HepG2 (cell line): Measurements from ENCODE around the gene OSBPL8. TPM values are rescaled to one million over a fixed set of nuclear protein-coding genes. Genes with fewer than 3 reads are reported as not detected.
"Not testable (repeated sequence)": the region's sequence is repeated elsewhere in the genome, so short reads cannot be mapped to it uniquely, and the experiment has no call there.

Experiments used
- ATAC-seq: fragments of 200-7000 bp; cut with Tn5 transposase; 3 replicates; pipeline ENCODE4 v1.9.1; 2020; ENCODE audit warnings: mild to moderate bottlenecking, moderate library complexity
- BruUV-seq: library from RNA; stranded (reverse); fragments of 400-500 nt; replicated peaks from 2 replicates; lab custom pipeline; 2021; lab: Mats Ljungman, UMichigan
- CTCF ChIA-PET: fragments of 300-600 bp; formaldehyde crosslinking; extraction: SDS; loops from one replicate; lab custom pipeline; 2021; ENCODE audit warnings: low total read pairs, inconsistent platforms, low intra/inter-chr PET ratio; lab: Yijun Ruan, JAX
- POLR2A ChIA-PET: fragments of 350-600 bp; sonication (Branson Sonifier 250); formaldehyde crosslinking; loops from one replicate; lab custom pipeline; 2020; ENCODE audit warnings: antibody characterized with exemption, inconsistent platforms; lab: Yijun Ruan, JAX
- DNase-seq: peaks from one replicate; pipeline ENCODE4 v3.0.0-alpha.2; 2015; ENCODE audit warnings: low spot score
- FAIRE-seq: peaks from 3 replicates; lab custom pipeline; 2011; peaks lifted over from hg19 to GRCh38; lab: Jason Lieb, UNC
- H2AFZ ChIP-seq: one replicate; pipeline ENCODE4 v1.6.1; 2011; ENCODE audit warnings: low read length, inconsistent platforms
- H3K27ac ChIP-seq: fragments of 300-600 bp; 3 replicates; pipeline ENCODE4 v1.8.0; 2011; ENCODE audit warnings: mixed run types, mild to moderate bottlenecking, mixed read lengths, low read length, inconsistent platforms; ENCODE audit not compliant: insufficient read depth; ENCODE audit errors: extremely low read length
- H3K27me3 ChIP-seq, 2 experiments: fragments of 200-600 bp in 1 of 2; 2 replicates in 1 of 2; 3 replicates in 1 of 2; pipeline versions ENCODE4 v1.6.0 to v1.8.0; 2011; ENCODE audit warnings: low read length in 2 of 2, mild to moderate bottlenecking in 2 of 2, moderate library complexity in 2 of 2, inconsistent platforms in 1 of 2; ENCODE audit not compliant: insufficient read depth in 2 of 2, control insufficient read depth in 1 of 2
- H3K36me3 ChIP-seq, 2 experiments: fragments of 200-600 bp in 1 of 2; replicated peaks in 1 of 2; 2 replicates in 1 of 2; 3 replicates in 1 of 2; pipeline versions ENCODE4 v1.5.1 to v1.8.0; 2011; ENCODE audit warnings: low read length in 2 of 2, inconsistent platforms in 1 of 2; ENCODE audit not compliant: insufficient read depth in 2 of 2, control insufficient read depth in 1 of 2
- H3K4me1 ChIP-seq: 2 replicates; pipeline ENCODE4 v1.5.1; 2012; ENCODE audit warnings: low read length, inconsistent platforms; ENCODE audit not compliant: insufficient read depth
- H3K4me2 ChIP-seq: 2 replicates; pipeline ENCODE4 v1.6.0; 2011; ENCODE audit warnings: low read depth, low read length, inconsistent platforms
- H3K4me3 ChIP-seq, 3 experiments: fragments of 200-600 bp in 1 of 3; sonication (generic), shearing (Covaris generic) in 1 of 3; replicated peaks in 1 of 3; 2 replicates each; pipeline ENCODE4 v1.5.1; 2011 to 2016; ENCODE audit warnings: low read length in 3 of 3, inconsistent platforms in 2 of 3, low read depth in 2 of 3, mild to moderate bottlenecking in 2 of 3, control low read depth in 1 of 3, mixed read lengths in 1 of 3; ENCODE audit not compliant: insufficient read depth in 1 of 3
- H3K79me2 ChIP-seq: one replicate; pipeline ENCODE4 v1.6.1; 2011; ENCODE audit warnings: low read length, inconsistent platforms; ENCODE audit not compliant: insufficient read depth
- H3K9ac ChIP-seq: 2 replicates; pipeline ENCODE4 v1.6.0; 2011; ENCODE audit warnings: mild to moderate bottlenecking, low read depth, low read length, inconsistent platforms; ENCODE audit not compliant: insufficient read depth
- H3K9me3 ChIP-seq: 2 replicates; pipeline ENCODE4 v1.5.1; 2012; ENCODE audit warnings: mild to moderate bottlenecking, low read length
- H4K20me1 ChIP-seq: 2 replicates; pipeline ENCODE4 v1.6.0; 2011; ENCODE audit warnings: inconsistent platforms, mild to moderate bottlenecking, low read length, moderate library complexity; ENCODE audit not compliant: insufficient read depth
- ATF7 ChIP-seq, 2 experiments: fragments of 450-650 bp in 1 of 2; sonication (generic) in 1 of 2; formaldehyde crosslinking in 1 of 2; IDR thresholded peaks; 2 replicates each; pipeline versions ENCODE4 v1.4.0 to v1.6.1; 2016 to 2020; ENCODE audit warnings: antibody characterized with exemption in 1 of 2, mild to moderate bottlenecking in 1 of 2, missing genetic modification reagents in 1 of 2
- ZBTB33 ChIP-seq: sonication (generic); formaldehyde crosslinking; IDR thresholded peaks from 2 replicates; pipeline ENCODE4 v1.4.0; 2020; ENCODE audit warnings: missing genetic modification reagents
- ZNF850 ChIP-seq: sonication (generic); formaldehyde crosslinking; conservative IDR thresholded peaks from 2 replicates; pipeline ENCODE4 v1.9.0; 2021; ENCODE audit warnings: mild to moderate bottlenecking, missing genetic modification reagents
- WGBS: methylation state at CpG from one replicate; pipeline ENCODE4 v1.1.6; 2017; ENCODE audit warnings: low lambda C conversion rate; 5-methylcytosine and 5-hydroxymethylcytosine counted together
- in situ Hi-C: cut with HindIII; loops from 2 replicates; pipeline ENCODE4 v1.10.0; 2017; ENCODE audit warnings: low pct_unique_long_range_greater_than_20kb; ENCODE audit not compliant: extremely low pct_ligation_motif_present
- intact Hi-C: fragments of 100-400 bp; cut with micrococcal nuclease; formaldehyde crosslinking; loops from one replicate; pipeline ENCODE4 v1.10.0; 2022; ENCODE audit not compliant: unreplicated experiment
- polyA plus RNA-seq, 8 experiments: library from polyadenylated mRNA; depleted of rRNA in 3 of 8; stranded (reverse) in 7 of 8; unstranded in 1 of 8; fragments of >200 nt; fragmentation: Illumina TruSeq in 4 of 8; extraction: Trizol in 4 of 8; gene quantifications; 2 replicates each; pipeline versions ENCODE4 v1.2.1 to v1.2.3, GENCODE V29; 2011 to 2016; ENCODE audit warnings: low read depth in 4 of 8, missing spikeins in 1 of 8, mixed read lengths in 1 of 8; ENCODE audit not compliant: insufficient read depth in 1 of 8
- total RNA-seq, 5 experiments: library from RNA; depleted of rRNA; stranded (reverse); fragments of >200 nt; fragmentation: Illumina TruSeq; extraction: Trizol; gene quantifications; 2 replicates each; pipeline ENCODE4 v1.2.3, GENCODE V29; 2016; ENCODE audit warnings: low read depth in 1 of 5

The OSBPL8 gene
- total and polyA plus RNA-seq, 2 of the 13 experiments (the other 11 are each of a cell fraction or from before 2014, with no cell fraction given) = 11.0 to 33.9 TPM

- DNase-seq = no peak
- Histone ChIP-seq H3K4me3 (no peak overlapping the region), H3K9me3 (no peaks in the 10 kb centered on the region), H3K27ac (no peak overlapping the region), H3K79me2 (no peaks in the 10 kb centered on the region), H3K4me1 (no peaks in the 10 kb centered on the region), H2AFZ (no peak overlapping the region), H3K36me3 (no peaks in the 10 kb centered on the region), H4K20me1 (no peaks in the 10 kb centered on the region), H3K9ac (no peak overlapping the region), H3K27me3 (no peaks in the 10 kb centered on the region), H3K4me2 (no peak overlapping the region)
- intact Hi-C loops = loop anchor here (10.0 kb wide), 1 partner anchor 107 kb away; no protein-coding TSS in a partner anchor
- ATAC-seq = no peak
- no peak for FAIRE-seq
- in situ Hi-C loops = no loop called here
- 89% methylated on average over 5 of the region's 5 CpGs for WGBS
- ChIA-PET POLR2A (no interaction called here), CTCF (no interaction called here)
- TF ChIP-seq ZNF850 (CRISPR knock-in tag) = no peak
- TF ChIP-seq ATF7 (IDR thresholded peaks at IDR 0.05) = peak; percentile 59
- TF ChIP-seq ATF7 (CRISPR knock-in tag; IDR thresholded peaks at IDR 0.05) = no peak
- BruUV-seq = no TSS peak
Measured at GRCh38 chr12:76478045-76478444, 81.5 kb downstream of the OSBPL8 start.

GRCh38 chr12:76472862-76473261, 86.7 kb downstream of the OSBPL8 start:
- intact Hi-C loops = loop anchor here (10.0 kb wide), 1 partner anchor 112 kb away; no protein-coding TSS in a partner anchor
- BruUV-seq, FAIRE-seq, H3K4me2 ChIP-seq, H4K20me1 ChIP-seq, H3K27ac ChIP-seq, H3K9ac ChIP-seq, H3K27me3 ChIP-seq, H3K36me3 ChIP-seq, DNase-seq, ATAC-seq, H2AFZ ChIP-seq, H3K9me3 ChIP-seq, H3K4me3 ChIP-seq, POLR2A ChIA-PET, H3K79me2 ChIP-seq, H3K4me1 ChIP-seq, CTCF ChIA-PET: not testable (repeated sequence)
- TF ChIP-seq ZBTB33 = peak; percentile 82
- 90% methylated on average over 6 of the region's 8 CpGs for WGBS
- in situ Hi-C loops = loop anchor here (25.0 kb wide), 1 partner anchor 936 kb away; no protein-coding TSS in a partner anchor
